Measurements from ENCODE around the gene MIDN.

MIDN gene

GRCh38 chr19:1259206-1259875, 11.0 kb downstream of the MIDN start:
- Histone ChIP-seq H3K9ac (ENCODE audit: insufficient read length, low read depth) (peak overlapping the region; percentile 3), H3K9me3 (ENCODE audit: insufficient read depth, low read length) (no peaks in the 10 kb centered on the region), H3K4me3 (ENCODE audit: insufficient read length, low read depth) (no peak overlapping the region), H3K27me3 (ENCODE audit: insufficient read depth, insufficient read length) (no peaks in the 10 kb centered on the region), H3K4me1 (ENCODE audit: insufficient read depth, insufficient read length) (peaks cover 47% of the 10 kb centered on the region), H3K36me3 (ENCODE audit: insufficient read depth, insufficient read length, low read length) (peaks cover 44% of the 10 kb centered on the region)
- TF ChIP-seq SUZ12 (IDR thresholded peaks at IDR 0.05; ENCODE audit: extremely low read depth, insufficient read depth, insufficient read length) (no peak), YY1 (IDR thresholded peaks at IDR 0.05; ENCODE audit: insufficient read depth, insufficient read length) (no peak), ZNF274 (IDR thresholded peaks at IDR 0.05; ENCODE audit: low read depth, low read length) (no peak)
- no peak for DNase-seq (ENCODE audit: low read depth, low spot score)

GRCh38 chr19:1259876-1260748, 11.7 kb downstream of the MIDN start:
- Histone ChIP-seq H3K27me3 (ENCODE audit: insufficient read depth, insufficient read length) (no peaks in the 10 kb centered on the region), H3K4me3 (ENCODE audit: insufficient read length, low read depth) (peak overlapping the region; percentile 11), H3K9me3 (ENCODE audit: insufficient read depth, low read length) (no peaks in the 10 kb centered on the region), H3K9ac (ENCODE audit: insufficient read length, low read depth) (peak overlapping the region; percentile 56), H3K36me3 (ENCODE audit: insufficient read depth, insufficient read length, low read length) (peaks cover 43% of the 10 kb centered on the region), H3K4me1 (ENCODE audit: insufficient read depth, insufficient read length) (peaks cover 47% of the 10 kb centered on the region)
- TF ChIP-seq ZNF274 (IDR thresholded peaks at IDR 0.05; ENCODE audit: low read depth, low read length) (no peak), YY1 (IDR thresholded peaks at IDR 0.05; ENCODE audit: insufficient read depth, insufficient read length) (no peak), SUZ12 (IDR thresholded peaks at IDR 0.05; ENCODE audit: extremely low read depth, insufficient read depth, insufficient read length) (no peak)
- DNase-seq (ENCODE audit: low read depth, low spot score) = no peak

DNA sequence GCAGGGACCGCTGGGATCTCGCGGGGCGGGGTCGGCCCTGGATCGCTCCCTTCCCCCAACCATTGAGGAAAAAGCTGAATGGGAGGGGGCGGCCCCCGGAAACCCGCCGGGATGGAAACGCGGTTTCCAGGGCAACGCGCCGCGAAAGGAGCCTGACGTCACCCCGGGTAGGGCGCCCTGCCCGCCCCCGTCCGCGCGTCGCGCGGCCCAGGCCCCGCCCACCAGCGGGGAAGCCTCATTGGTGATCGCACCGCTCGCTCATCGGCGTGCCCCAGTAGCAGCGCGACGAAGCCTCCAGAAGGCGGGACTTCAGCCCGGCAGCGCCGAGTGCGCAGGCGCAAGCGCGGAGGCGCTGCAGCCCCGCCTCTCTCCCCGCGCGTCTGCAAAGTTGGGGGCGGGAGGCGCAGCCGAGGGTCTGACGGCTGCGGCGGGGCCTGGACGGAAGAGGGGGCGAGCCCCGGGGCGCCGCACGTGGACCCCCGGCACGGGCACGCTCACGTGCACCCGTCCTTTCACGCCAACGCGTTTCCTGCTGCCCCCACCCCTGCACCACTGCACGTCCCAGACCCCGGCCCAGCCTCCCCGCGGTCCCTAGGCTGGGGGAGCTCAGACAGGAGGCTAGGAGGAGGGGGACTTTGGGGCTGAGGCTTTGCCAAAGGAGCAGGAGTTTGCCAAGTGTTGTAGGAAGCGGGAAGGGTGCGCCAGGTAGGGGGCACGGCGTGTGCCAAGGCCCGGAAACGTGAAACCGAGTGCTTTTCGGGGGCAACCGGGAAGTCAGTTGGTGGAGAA, 12.6 kb downstream of the MIDN start:
- Histone ChIP-seq H3K4me1 (ENCODE audit: insufficient read depth, insufficient read length) (peaks cover 45% of the 10 kb centered on the region), H3K9me3 (ENCODE audit: insufficient read depth, low read length) (no peaks in the 10 kb centered on the region), H3K27me3 (ENCODE audit: insufficient read depth, insufficient read length) (no peaks in the 10 kb centered on the region), H3K4me3 (ENCODE audit: insufficient read length, low read depth) (peak overlapping the region; percentile 91), H3K9ac (ENCODE audit: insufficient read length, low read depth) (peak overlapping the region; percentile 96), H3K36me3 (ENCODE audit: insufficient read depth, insufficient read length, low read length) (peaks cover 35% of the 10 kb centered on the region)
- TF ChIP-seq YY1 (IDR thresholded peaks at IDR 0.05; ENCODE audit: insufficient read depth, insufficient read length) = no peak
- TF ChIP-seq ZNF274 (IDR thresholded peaks at IDR 0.05; ENCODE audit: low read depth, low read length) = no peak
- no peak for TF ChIP-seq SUZ12 (IDR thresholded peaks at IDR 0.05; ENCODE audit: extremely low read depth, insufficient read depth, insufficient read length)
- DNase-seq (ENCODE audit: low read depth, low spot score) = peak; percentile 92

DNA sequence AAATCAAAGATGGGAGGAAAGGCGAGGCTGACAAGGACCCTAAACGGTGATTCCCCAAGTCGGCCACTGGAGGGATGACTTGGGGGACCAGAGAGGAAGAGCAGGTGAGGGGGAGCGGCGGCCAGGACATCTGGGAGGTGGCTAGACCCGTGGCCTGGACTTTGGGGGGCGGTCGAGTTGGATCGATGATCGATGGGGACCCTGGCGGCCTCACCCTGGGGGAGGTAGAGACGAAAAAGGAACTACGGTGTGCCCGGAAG, 13.1 kb downstream of the MIDN start:
- Histone ChIP-seq H3K4me3 (ENCODE audit: insufficient read length, low read depth) (peak overlapping the region; percentile 91), H3K9me3 (ENCODE audit: insufficient read depth, low read length) (no peaks in the 10 kb centered on the region), H3K27me3 (ENCODE audit: insufficient read depth, insufficient read length) (no peaks in the 10 kb centered on the region), H3K4me1 (ENCODE audit: insufficient read depth, insufficient read length) (peaks cover 47% of the 10 kb centered on the region), H3K36me3 (ENCODE audit: insufficient read depth, insufficient read length, low read length) (peaks cover 32% of the 10 kb centered on the region), H3K9ac (ENCODE audit: insufficient read length, low read depth) (peak overlapping the region; percentile 96)
- no peak for TF ChIP-seq SUZ12 (IDR thresholded peaks at IDR 0.05; ENCODE audit: extremely low read depth, insufficient read depth, insufficient read length)
- TF ChIP-seq YY1 (IDR thresholded peaks at IDR 0.05; ENCODE audit: insufficient read depth, insufficient read length) = no peak
- no peak for TF ChIP-seq ZNF274 (IDR thresholded peaks at IDR 0.05; ENCODE audit: low read depth, low read length)
- DNase-seq (ENCODE audit: low read depth, low spot score) = no peak

- DNase-seq (ENCODE audit: low read depth, low spot score) = no peak
- peaks cover 44% of the 10 kb centered on the region for H3K4me1 ChIP-seq (ENCODE audit: insufficient read depth, insufficient read length)
These were observed 13.6 kb downstream of the MIDN start for GRCh38 chr19:1261798-1262622.

DNA sequence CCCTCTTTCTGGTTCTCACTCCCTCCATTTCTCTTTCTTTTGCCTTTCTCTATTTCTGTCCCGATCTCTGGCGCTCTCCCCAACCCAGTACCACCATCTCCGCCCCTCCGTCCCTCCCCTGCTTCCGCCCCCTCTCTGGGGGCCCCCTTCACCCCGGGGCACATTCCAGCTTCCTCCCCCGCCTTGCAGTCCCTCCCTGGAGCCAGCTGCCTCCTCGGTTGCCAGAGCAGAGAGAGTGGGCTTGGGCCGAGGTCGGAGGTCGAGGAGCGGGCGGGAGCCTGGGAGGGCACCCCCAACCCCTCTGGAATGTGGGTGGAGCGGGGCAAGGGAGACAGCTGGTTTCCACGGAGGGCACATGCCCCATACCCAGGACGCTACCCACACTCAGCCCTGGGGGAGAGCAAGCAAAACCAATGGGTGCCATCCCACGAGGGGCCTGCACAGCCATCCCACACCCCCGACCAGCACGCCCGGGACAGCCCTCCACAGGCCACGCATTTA, 14.3 kb downstream of the MIDN start:
- Histone ChIP-seq H3K9ac (ENCODE audit: insufficient read length, low read depth) (peak overlapping the region; percentile 96), H3K9me3 (ENCODE audit: insufficient read depth, low read length) (no peaks in the 10 kb centered on the region), H3K4me3 (ENCODE audit: insufficient read length, low read depth) (peak overlapping the region; percentile 91), H3K4me1 (ENCODE audit: insufficient read depth, insufficient read length) (peaks cover 48% of the 10 kb centered on the region), H3K27me3 (ENCODE audit: insufficient read depth, insufficient read length) (peaks cover 6% of the 10 kb centered on the region), H3K36me3 (ENCODE audit: insufficient read depth, insufficient read length, low read length) (peaks cover 20% of the 10 kb centered on the region)
- DNase-seq (ENCODE audit: low read depth, low spot score) = no peak
- TF ChIP-seq SUZ12 (IDR thresholded peaks at IDR 0.05; ENCODE audit: extremely low read depth, insufficient read depth, insufficient read length) = no peak
- no peak for TF ChIP-seq ZNF274 (IDR thresholded peaks at IDR 0.05; ENCODE audit: low read depth, low read length)
- no peak for TF ChIP-seq YY1 (IDR thresholded peaks at IDR 0.05; ENCODE audit: insufficient read depth, insufficient read length)

More at GRCh38 chr19:1261798-1262622, 13.6 kb downstream of the MIDN start:
- Histone ChIP-seq H3K27me3 (ENCODE audit: insufficient read depth, insufficient read length) (peaks cover under 1% of the 10 kb centered on the region), H3K36me3 (ENCODE audit: insufficient read depth, insufficient read length, low read length) (peaks cover 26% of the 10 kb centered on the region), H3K9ac (ENCODE audit: insufficient read length, low read depth) (peak overlapping the region; percentile 96), H3K9me3 (ENCODE audit: insufficient read depth, low read length) (no peaks in the 10 kb centered on the region), H3K4me3 (ENCODE audit: insufficient read length, low read depth) (peak overlapping the region; percentile 91)
- no peak for TF ChIP-seq ZNF274 (IDR thresholded peaks at IDR 0.05; ENCODE audit: low read depth, low read length)
- TF ChIP-seq YY1 (IDR thresholded peaks at IDR 0.05; ENCODE audit: insufficient read depth, insufficient read length) = no peak
- no peak for TF ChIP-seq SUZ12 (IDR thresholded peaks at IDR 0.05; ENCODE audit: extremely low read depth, insufficient read depth, insufficient read length)
